Germinal center (tissue), 1 donor: ENCODE data around the gene EMC6.
A peak's percentile ranks its signal among the peaks of the same experiment; 100 is the strongest.

Experiments used
- DNase-seq: peaks from one replicate; pipeline ENCODE4 v3.0.0; 2012; ENCODE audit warnings: mixed read lengths, low spot score

The EMC6 gene

GRCh38 chr17:3668279-3669084, at the start of gene EMC6, which contains the start of gene TAX1BP3:
EMC6 (plus strand) TSS chr17:3668812; CDS start chr17:3669147, 335 bp downstream.
TAX1BP3 (minus strand) TSS chr17:3668578; CDS start chr17:3668526, 52 bp downstream.
- peak; percentile 99 for DNase-seq

GRCh38 chr17:3621146-3621720, 47.4 kb upstream of the EMC6 start:
- no peak for DNase-seq

- no peak for DNase-seq
Measured at GRCh38 chr17:3622977-3623594, 45.5 kb upstream of the EMC6 start.

GRCh38 chr17:3626831-3627768, 41.5 kb upstream of the EMC6 start:
- no peak for DNase-seq

GRCh38 chr17:3627769-3628167, 40.8 kb upstream of the EMC6 start:
- DNase-seq, result no peak

GRCh38 chr17:3630781-3631180, 37.8 kb upstream of the EMC6 start:
- DNase-seq, result no peak

GRCh38 chr17:3632287-3632686, 36.3 kb upstream of the EMC6 start:
- DNase-seq, result no peak

GRCh38 chr17:3635474-3636153, 33.0 kb upstream of the EMC6 start:
- DNase-seq, result no peak

- peak; percentile 99 for DNase-seq
Measured at GRCh38 chr17:3636154-3636907, 32.3 kb upstream of the EMC6 start, which contains the start of the genes CTNS and SHPK. CTNS (plus strand) TSS chr17:3636760; CDS start chr17:3640207, 3,447 bp downstream. SHPK (minus strand) TSS chr17:3636250; CDS start chr17:3636219, 31 bp downstream.

- DNase-seq, result no peak
Measured at GRCh38 chr17:3636908-3637373, 31.7 kb upstream of the EMC6 start.

- no peak for DNase-seq
Measured at GRCh38 chr17:3639981-3640596, 28.5 kb upstream of the EMC6 start.

GRCh38 chr17:3641014-3641413, 27.6 kb upstream of the EMC6 start:
- no peak for DNase-seq

- no peak for DNase-seq
Measured at GRCh38 chr17:3641717-3642486, 26.7 kb upstream of the EMC6 start.

- DNase-seq, result no peak
Measured at GRCh38 chr17:3643889-3644349, 24.7 kb upstream of the EMC6 start.

- DNase-seq, result peak; percentile 49
Measured at GRCh38 chr17:3645310-3645709, 23.3 kb upstream of the EMC6 start.

GRCh38 chr17:3647251-3647650, 21.4 kb upstream of the EMC6 start:
- no peak for DNase-seq

GRCh38 chr17:3647769-3648555, 20.6 kb upstream of the EMC6 start:
- DNase-seq, result peak; percentile 52

GRCh38 chr17:3655766-3656165, 12.8 kb upstream of the EMC6 start:
- DNase-seq, result no peak
